HG03039 (cell line): Measurements from ENCODE around the gene TUBA3E.
"Not testable (repeated sequence)": the region's sequence is repeated elsewhere in the genome, so short reads cannot be mapped to it uniquely, and the experiment has no call there.

Experiments
- ATAC-seq: cut with Tn5 transposase; IDR thresholded peaks from one replicate; pipeline ENCODE4 v1.9.1; 2021; ENCODE audit warnings: mild to moderate bottlenecking, moderate library complexity; ENCODE audit not compliant: unreplicated experiment

TUBA3E gene

GRCh38 chr2:130198343-130198742, at the start of gene TUBA3E:
Gene TUBA3E (minus strand): TSS chr2:130198439. CDS start chr2:130198360, 79 bp downstream.
- ATAC-seq = no peak

- no peak for ATAC-seq
Observed at GRCh38 chr2:130246430-130246829, 48.2 kb upstream of the TUBA3E start.

DNA sequence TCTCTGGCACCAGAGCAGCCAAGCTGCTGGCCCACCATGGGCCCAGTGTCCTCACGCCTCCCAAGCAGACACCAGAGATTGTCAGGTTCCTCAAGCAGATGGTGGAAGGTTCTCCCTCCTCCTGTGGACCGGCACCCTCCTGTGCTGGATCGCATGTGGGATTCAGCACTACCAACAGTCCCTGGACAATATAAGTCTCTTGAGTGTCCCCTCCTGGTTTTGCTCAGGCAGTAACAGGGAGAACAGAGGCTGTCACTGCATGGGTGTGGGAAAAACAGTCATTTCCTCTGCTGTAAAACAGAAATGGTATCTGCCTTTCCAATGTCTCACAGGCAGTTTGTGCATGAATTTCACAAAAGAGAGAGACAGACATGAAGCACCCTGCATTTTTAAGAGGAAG, 47.7 kb upstream of the TUBA3E start:
- ATAC-seq = no peak

- no peak for ATAC-seq
Observed at GRCh38 chr2:130243359-130243758, 45.1 kb upstream of the TUBA3E start.

DNA sequence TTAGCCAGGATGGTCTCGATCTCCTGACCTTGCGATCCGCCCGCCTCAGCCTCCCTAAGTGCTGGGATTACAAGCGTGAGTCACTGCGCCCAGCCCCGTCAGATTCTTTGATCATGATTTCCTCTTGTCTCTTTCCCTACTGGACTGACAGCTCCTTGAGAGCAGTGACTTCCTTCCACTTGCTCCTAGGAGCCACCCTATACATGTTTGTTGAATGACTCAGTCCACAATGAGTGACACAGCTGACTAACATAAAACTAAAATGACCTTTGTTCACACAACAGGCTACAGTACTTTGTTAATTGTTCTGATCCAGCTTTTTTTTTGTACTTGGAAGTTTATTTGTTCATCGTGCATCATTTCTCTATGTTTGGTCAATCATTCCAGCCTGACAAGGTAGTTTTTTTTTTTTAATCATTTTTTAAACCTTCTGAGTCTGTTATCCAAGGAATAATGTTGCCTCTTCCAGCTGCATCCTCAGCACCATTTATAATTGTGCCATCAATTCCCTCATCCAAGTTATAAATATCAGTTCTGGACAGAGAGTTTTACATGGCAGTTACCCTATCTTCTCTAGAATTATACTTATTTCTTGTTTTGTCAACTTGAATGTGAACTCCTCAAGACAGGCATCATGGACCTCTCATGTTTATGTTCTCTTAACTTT, 42.9 kb upstream of the TUBA3E start:
- no peak for ATAC-seq

- ATAC-seq = not testable (repeated sequence)
Observed at GRCh38 chr2:130239581-130239980, 41.3 kb upstream of the TUBA3E start.

DNA sequence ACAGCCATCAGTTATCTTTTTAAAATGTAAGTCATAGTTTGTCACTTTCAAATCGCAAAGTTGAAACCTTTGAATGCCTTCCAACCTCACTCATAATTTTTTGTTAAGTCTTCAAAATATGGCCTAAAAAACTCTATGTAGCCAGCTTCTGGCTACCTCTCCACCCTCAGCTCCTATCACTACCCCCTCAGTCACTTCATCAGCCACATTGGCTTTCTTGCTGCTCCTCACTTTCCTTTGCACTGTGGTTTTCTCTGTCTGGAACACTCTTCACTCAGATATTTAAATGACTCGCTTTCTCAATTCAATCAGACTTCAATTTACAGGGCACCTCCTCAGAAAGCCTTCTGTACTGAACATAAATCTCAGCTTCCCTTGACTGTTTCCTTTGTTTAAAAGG, 34.8 kb upstream of the TUBA3E start:
- ATAC-seq = not testable (repeated sequence)

DNA sequence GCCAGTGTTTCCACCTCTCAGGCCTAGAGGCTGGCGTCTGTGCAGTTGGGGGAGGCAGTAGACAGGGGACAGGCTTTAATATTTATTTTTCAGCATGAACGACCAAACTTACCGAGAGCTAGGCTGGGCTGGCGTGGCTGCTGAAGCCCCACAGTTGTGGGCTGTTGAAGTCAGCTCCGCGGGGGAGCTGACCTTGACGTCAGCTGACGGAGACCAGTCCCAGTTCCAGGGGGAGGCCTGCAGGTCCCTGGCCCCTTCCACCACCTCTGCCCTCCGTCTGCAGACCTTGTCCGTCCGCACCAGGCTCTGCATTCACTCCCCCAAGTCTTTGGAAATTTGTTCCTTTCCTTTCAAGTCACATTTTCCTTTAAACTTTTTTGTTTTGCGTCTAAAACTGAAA, 33.4 kb upstream of the TUBA3E start:
- ATAC-seq = no peak

GRCh38 chr2:130230907-130231306, 32.7 kb upstream of the TUBA3E start:
- ATAC-seq = not testable (repeated sequence)

DNA sequence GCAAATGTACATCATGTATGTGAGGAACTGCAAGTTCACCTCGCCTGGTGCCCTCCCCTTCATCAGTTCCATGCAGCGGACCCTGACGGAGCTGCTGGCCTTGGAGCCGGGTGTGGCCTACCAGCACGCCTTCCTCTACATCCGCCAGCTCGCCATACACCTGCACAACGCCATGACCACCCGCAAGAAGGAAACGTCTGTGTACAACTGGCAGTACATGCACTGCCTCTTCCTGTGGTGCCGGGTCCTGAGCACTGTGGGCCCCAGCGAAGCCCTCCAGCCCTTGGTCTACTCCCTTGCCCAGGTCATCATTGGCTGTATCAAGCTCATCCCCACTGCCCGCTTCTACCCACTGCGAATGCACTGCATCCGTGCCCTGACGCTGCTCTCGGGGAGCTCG, 32.1 kb upstream of the TUBA3E start:
- ATAC-seq = not testable (repeated sequence)

GRCh38 chr2:130229161-130229510, 30.9 kb upstream of the TUBA3E start:
- not testable (repeated sequence) for ATAC-seq

- not testable (repeated sequence) for ATAC-seq
Observed at GRCh38 chr2:130228467-130229160, 30.4 kb upstream of the TUBA3E start.

DNA sequence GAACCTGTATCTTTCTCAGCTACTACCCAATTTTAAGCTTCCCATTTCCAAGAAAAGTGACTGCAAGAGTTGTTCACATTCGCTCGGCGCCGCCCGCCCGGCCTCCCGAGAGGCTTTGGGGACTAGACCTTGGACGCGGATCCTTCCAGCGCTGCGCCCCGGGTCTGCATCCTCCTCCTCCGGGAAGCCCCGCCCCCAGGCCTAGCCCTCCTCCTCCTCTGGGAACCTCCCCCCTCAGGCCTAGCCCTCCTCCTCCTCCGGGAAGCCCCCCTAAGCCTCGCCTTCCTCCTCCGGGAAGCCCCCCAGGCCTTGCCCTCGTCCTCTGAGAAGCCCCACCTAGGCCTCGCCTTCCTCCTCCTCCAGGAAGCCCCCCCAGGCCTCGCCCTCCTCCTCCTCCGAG, 29.8 kb upstream of the TUBA3E start:
- ATAC-seq = not testable (repeated sequence)

- ATAC-seq = peak; percentile 85
Observed at GRCh38 chr2:130222523-130222922, 24.3 kb upstream of the TUBA3E start.

DNA sequence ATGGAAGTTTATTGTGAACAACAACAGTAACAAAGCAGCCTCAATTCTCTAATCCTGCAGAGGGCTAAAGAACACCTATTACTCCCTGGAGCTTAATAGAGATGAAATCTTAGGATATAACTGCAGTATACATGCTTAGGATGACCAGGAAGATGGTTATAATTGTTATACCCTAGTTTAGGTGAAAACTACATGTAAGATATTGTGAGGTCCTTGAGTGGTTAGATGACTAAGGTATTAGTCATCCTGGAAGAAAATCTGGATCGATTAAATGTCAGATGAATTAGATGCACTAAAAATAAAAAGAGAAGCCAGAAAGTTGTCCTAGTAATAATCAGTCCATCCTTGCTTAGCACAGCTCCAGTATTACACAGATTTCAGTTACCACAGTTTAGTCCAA, 22.3 kb upstream of the TUBA3E start:
- ATAC-seq = not testable (repeated sequence)

GRCh38 chr2:130219147-130219546, 20.9 kb upstream of the TUBA3E start:
- ATAC-seq = not testable (repeated sequence)

DNA sequence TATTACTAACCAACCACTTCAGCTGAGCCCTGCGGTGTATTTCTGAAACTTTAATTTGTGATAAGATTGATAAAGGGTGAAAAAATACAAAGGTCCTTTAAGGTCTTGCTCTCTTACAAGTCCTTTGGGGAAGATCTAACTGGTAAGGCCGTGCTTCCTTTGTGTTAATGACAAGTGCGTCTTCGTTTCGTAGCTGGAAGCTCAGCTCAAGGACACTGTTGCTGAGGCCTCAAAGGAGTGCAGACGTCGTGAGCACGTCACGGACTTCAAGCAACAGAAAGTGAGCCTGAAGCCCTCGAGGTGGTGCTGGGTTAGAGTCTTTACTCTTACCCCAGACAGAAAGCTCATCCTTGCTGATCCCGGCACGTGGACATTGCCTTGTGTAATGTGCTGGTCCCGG, 8.8 kb upstream of the TUBA3E start:
- not testable (repeated sequence) for ATAC-seq

- ATAC-seq = not testable (repeated sequence)
Observed at GRCh38 chr2:130203150-130203549, 4.9 kb upstream of the TUBA3E start.

DNA sequence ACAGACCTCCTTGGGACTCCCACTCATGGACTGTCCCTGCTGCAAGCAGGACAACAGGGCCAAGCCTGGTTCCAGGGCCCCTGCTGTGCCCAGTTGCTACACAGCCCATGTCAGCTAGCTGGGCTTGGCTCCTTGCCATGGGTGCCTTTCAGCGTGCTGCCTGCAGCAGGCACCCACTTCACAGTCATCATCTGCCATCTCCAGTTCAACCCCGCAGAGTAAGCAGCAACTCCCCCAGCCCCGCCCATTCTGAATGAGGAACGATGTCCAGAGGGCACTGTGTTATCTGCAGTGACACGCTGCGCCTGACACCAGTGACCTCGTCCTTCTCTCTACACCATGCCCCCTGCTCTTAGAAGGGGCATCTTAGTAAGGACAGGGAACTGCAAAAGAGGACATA, 4.3 kb upstream of the TUBA3E start:
- ATAC-seq = not testable (repeated sequence)

GRCh38 chr2:130196052-130196451, 2.2 kb downstream of the TUBA3E start:
- not testable (repeated sequence) for ATAC-seq

- not testable (repeated sequence) for ATAC-seq
Observed at GRCh38 chr2:130195089-130195635, 3.1 kb downstream of the TUBA3E start.

DNA sequence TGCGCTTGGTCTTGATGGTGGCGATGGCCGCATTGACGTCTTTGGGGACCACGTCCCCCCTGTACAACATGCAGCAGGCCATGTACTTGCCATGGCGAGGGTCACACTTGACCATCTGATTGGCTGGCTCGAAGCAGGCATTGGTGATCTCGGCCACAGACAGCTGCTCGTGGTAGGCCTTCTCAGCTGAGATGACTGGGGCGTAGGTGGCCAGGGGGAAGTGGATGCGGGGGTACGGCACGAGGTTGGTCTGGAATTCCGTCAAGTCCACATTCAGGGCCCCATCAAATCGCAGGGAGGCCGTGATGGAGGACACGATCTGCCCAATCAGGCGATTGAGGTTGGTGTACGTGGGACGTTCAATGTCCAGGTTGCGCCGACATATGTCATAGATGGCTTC, 4.4 kb downstream of the TUBA3E start:
- ATAC-seq = not testable (repeated sequence)
